ENCODE results near the gene RNF103. TPM values are rescaled to one million over a fixed set of nuclear protein-coding genes. Genes with fewer than 3 reads are reported as not detected.

RNF103 gene
- total and polyA plus RNA-seq, 2 donors (not counting 3 experiments of a cell fraction or from before 2014, with no cell fraction given), result 15.6 to 24.2 TPM

- no peak overlapping the region for H3K4me3 ChIP-seq (replicated peaks in 1 of 3; ENCODE audit: insufficient read depth in 1 of 3, low read depth in 1 of 3, low read length in 3 of 3)
- BruUV-seq (replicated peaks), result no TSS peak
- H3K9me1 ChIP-seq (replicated peaks; ENCODE audit: control insufficient read depth, extremely low read depth, insufficient read depth, low read length), result no peaks in the 10 kb centered on the region
- H3K9ac ChIP-seq (replicated peaks; ENCODE audit: extremely low read depth, insufficient read depth, low read length), result no peak overlapping the region
- no peaks in the 10 kb centered on the region for H3K4me1 ChIP-seq (ENCODE audit: control insufficient read depth, extremely low read depth, insufficient read depth, low read length)
- H3K36me3 ChIP-seq (ENCODE audit: control insufficient read depth in 2 of 2, extremely low read depth in 1 of 2, insufficient read depth in 2 of 2, low read length in 2 of 2), result no peaks in the 10 kb centered on the region
- peaks cover 58% of the 10 kb centered on the region for H3K79me2 ChIP-seq (ENCODE audit: control insufficient read depth, insufficient read depth, low read length)
- H3K27me3 ChIP-seq (ENCODE audit: control insufficient read depth in 2 of 2, insufficient read depth in 2 of 2, low read length in 2 of 2), result no peaks in the 10 kb centered on the region
- CTCF ChIA-PET, result no interaction called here
- no peak for TF ChIP-seq EZH2 (IDR thresholded peaks at IDR 0.05; ENCODE audit: borderline replicate concordance, low read depth, low read length, severe bottlenecking)
- TF ChIP-seq GATA2 (IDR thresholded peaks at IDR 0.05; ENCODE audit: insufficient read depth, insufficient read length, low read depth, low read length), result no peak
- TF ChIP-seq JUN (IDR thresholded peaks at IDR 0.05; ENCODE audit: borderline replicate concordance, insufficient read depth, insufficient read length, low read depth), result no peak
- no peak for TF ChIP-seq MAX (IDR thresholded peaks at IDR 0.05; ENCODE audit: insufficient read depth, insufficient read length)
- TF ChIP-seq POLR2A (IDR thresholded peaks at IDR 0.05; ENCODE audit: low read depth, low read length), result no peak
- TF ChIP-seq CTCF (IDR thresholded peaks at IDR 0.05; ENCODE audit: extremely low read depth in 1 of 2, insufficient read depth in 1 of 2, low read depth in 1 of 2, low read length in 2 of 2), result no peak
- no peak for TF ChIP-seq FOS (IDR thresholded peaks at IDR 0.05; ENCODE audit: borderline replicate concordance, insufficient read depth, low read length)
- no peak for TF ChIP-seq POLR2AphosphoS5 (IDR thresholded peaks at IDR 0.05; ENCODE audit: insufficient read depth, low read depth, low read length)
- no peak for TF ChIP-seq MYC (IDR thresholded peaks at IDR 0.05; ENCODE audit: low read depth, low read length)
- intact Hi-C loops (cut with micrococcal nuclease), result no loop called here
- POLR2A ChIA-PET, result no interaction called here
- H4K20me1 ChIP-seq (replicated peaks; ENCODE audit: control insufficient read depth, extremely low read depth, insufficient read depth, low read length), result no peaks in the 10 kb centered on the region
- no peak overlapping the region for H3K27ac ChIP-seq (ENCODE audit: insufficient read depth, low read depth, low read length)
- dilution Hi-C loops (cut with MboI; ENCODE audit: extremely low pct_ligation_motif_present, low sequenced_read_pairs), result no loop called here
- DNase-seq (ENCODE audit: low read depth, low spot score), result no peak
- no peak overlapping the region for H3K4me2 ChIP-seq (ENCODE audit: insufficient read depth, low read length)
- no peaks in the 10 kb centered on the region for H3K9me3 ChIP-seq (replicated peaks; ENCODE audit: control insufficient read depth, insufficient read depth, low read length)
- no peak overlapping the region for H2AFZ ChIP-seq (ENCODE audit: low read depth, low read length)
- FAIRE-seq, result no peak
These were observed 67.2 kb downstream of the RNF103 start for GRCh38 chr2:86556508-86556907.

Other genes with a start within 250 kb of the RNF103 start
- 29.5 and 35.4 TPM in 2 replicates for gene KDM3A, start 182.5 kb downstream of the RNF103 start, total RNA-seq
- gene KDM3A, start 182.5 kb downstream of the RNF103 start, polyA plus RNA-seq, result 11.5 and 13.5 TPM in 2 replicates
- 86.3 and 92.2 TPM in 2 replicates for gene CHMP3, start 60.4 kb downstream of the RNF103 start, total RNA-seq
- gene CHMP3, start 60.4 kb downstream of the RNF103 start, polyA plus RNA-seq, result 44.3 and 48.1 TPM in 2 replicates
- 21.5 and 22.9 TPM in 2 replicates for gene RMND5A, start 96.4 kb upstream of the RNF103 start, total RNA-seq
- gene RMND5A, start 96.4 kb upstream of the RNF103 start, polyA plus RNA-seq, result 7.1 and 10.8 TPM in 2 replicates
- not detected in 2 replicates for gene CD8A, start 167.0 kb upstream of the RNF103 start, total RNA-seq
- gene CD8A, start 167.0 kb upstream of the RNF103 start, polyA plus RNA-seq, result not detected in 2 replicates
- not detected in 2 replicates for gene CD8B, start 238.0 kb upstream of the RNF103 start, total RNA-seq
- not detected in 2 replicates for gene CD8B, start 238.0 kb upstream of the RNF103 start, polyA plus RNA-seq

All from endothelial cell of umbilical vein (primary cell).